ENCODE data around the gene PPP1R26. TPM values are rescaled to one million over a fixed set of nuclear protein-coding genes. Genes with fewer than 3 reads are reported as not detected.

The PPP1R26 gene
- total and polyA plus RNA-seq, 2 experiments from 2014 or later: 10.7 to 49.8 TPM

DNA sequence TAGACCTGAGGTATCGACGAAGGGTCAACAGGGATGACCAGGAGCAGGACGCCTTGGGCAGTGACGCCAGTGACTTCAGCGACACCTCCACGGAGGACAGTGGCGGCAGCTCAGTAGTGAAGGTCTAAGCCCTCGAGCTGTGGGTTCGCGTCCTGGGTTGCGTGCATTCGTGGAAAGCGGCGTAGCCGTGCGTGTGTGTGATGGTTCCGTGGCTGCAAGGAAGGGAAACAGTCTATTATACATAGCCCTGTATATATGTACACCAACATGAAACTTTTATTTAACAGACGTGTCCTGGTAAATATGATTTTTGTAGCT lies 8.4 kb downstream of the PPP1R26 start:
- Histone ChIP-seq H3F3A (replicated peaks; ENCODE audit: low read depth) (no peaks in the 10 kb centered on the region), H3K27ac (ENCODE audit: low read depth) (no peak overlapping the region), H2AFZ (no peak overlapping the region), H4K20me1 (replicated peaks; ENCODE audit: insufficient read depth) (0 out of 2 replicates have a peak, but pooled peaks cover 4% of the 10 kb centered on the region), H3K9me2 (ENCODE audit: insufficient read depth) (no peaks in the 10 kb centered on the region), H3K4me3 (no peak overlapping the region), H3K4me1 (ENCODE audit: insufficient read depth) (no peaks in the 10 kb centered on the region), H3K36me3 (ENCODE audit: insufficient read depth) (peaks cover 7% of the 10 kb centered on the region; the same call in 1 of the 2 replicates), H3K4me2 (no peak overlapping the region), H3K79me2 (replicated peaks; ENCODE audit: insufficient read depth) (no peaks in the 10 kb centered on the region; the same call in 1 of the 2 replicates), H3K27me3 (ENCODE audit: insufficient read depth) (no peaks in the 10 kb centered on the region)
- Mint-ChIP-seq H3K27me3 (ENCODE audit: insufficient read depth, low read depth, poor library complexity) (peaks cover 6% of the 10 kb centered on the region), H3K36me3 (ENCODE audit: low read depth) (peaks cover 44% of the 10 kb centered on the region), H3K4me1 (peaks cover 2% of the 10 kb centered on the region), H3K9me3 (no peaks in the 10 kb centered on the region), H3K27ac (no peak overlapping the region), H3K4me3 (no peak overlapping the region)
- TF ChIP-seq, protein P1, sequence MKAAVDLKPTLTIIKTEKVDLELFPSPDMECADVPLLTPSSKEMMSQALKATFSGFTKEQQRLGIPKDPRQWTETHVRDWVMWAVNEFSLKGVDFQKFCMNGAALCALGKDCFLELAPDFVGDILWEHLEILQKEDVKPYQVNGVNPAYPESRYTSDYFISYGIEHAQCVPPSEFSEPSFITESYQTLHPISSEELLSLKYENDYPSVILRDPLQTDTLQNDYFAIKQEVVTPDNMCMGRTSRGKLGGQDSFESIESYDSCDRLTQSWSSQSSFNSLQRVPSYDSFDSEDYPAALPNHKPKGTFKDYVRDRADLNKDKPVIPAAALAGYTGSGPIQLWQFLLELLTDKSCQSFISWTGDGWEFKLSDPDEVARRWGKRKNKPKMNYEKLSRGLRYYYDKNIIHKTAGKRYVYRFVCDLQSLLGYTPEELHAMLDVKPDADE (IDR thresholded peaks at IDR 0.05): no peak
- TF ChIP-seq POLR2AphosphoS5 (IDR thresholded peaks at IDR 0.05; ENCODE audit: low read depth): no peak
- TF ChIP-seq, protein P2, sequence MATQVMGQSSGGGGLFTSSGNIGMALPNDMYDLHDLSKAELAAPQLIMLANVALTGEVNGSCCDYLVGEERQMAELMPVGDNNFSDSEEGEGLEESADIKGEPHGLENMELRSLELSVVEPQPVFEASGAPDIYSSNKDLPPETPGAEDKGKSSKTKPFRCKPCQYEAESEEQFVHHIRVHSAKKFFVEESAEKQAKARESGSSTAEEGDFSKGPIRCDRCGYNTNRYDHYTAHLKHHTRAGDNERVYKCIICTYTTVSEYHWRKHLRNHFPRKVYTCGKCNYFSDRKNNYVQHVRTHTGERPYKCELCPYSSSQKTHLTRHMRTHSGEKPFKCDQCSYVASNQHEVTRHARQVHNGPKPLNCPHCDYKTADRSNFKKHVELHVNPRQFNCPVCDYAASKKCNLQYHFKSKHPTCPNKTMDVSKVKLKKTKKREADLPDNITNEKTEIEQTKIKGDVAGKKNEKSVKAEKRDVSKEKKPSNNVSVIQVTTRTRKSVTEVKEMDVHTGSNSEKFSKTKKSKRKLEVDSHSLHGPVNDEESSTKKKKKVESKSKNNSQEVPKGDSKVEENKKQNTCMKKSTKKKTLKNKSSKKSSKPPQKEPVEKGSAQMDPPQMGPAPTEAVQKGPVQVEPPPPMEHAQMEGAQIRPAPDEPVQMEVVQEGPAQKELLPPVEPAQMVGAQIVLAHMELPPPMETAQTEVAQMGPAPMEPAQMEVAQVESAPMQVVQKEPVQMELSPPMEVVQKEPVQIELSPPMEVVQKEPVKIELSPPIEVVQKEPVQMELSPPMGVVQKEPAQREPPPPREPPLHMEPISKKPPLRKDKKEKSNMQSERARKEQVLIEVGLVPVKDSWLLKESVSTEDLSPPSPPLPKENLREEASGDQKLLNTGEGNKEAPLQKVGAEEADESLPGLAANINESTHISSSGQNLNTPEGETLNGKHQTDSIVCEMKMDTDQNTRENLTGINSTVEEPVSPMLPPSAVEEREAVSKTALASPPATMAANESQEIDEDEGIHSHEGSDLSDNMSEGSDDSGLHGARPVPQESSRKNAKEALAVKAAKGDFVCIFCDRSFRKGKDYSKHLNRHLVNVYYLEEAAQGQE (IDR thresholded peaks at IDR 0.05; ENCODE audit: unreplicated experiment): no peak
- TF ChIP-seq EZH2phosphoT487 (IDR thresholded peaks at IDR 0.05; ENCODE audit: unreplicated experiment): no peak
- TF ChIP-seq CREB1 (CRISPR knock-in tag; IDR thresholded peaks at IDR 0.05; ENCODE audit: low read depth): no peak
- TF ChIP-seq EZH2 (IDR thresholded peaks at IDR 0.05; ENCODE audit: low read depth, unreplicated experiment): no peak
- no peak for TF ChIP-seq NANOG (IDR thresholded peaks at IDR 0.05; ENCODE audit: borderline replicate concordance)
- DNase-seq (ENCODE audit: low spot score): no peak
- no peak for ATAC-seq

DNA sequence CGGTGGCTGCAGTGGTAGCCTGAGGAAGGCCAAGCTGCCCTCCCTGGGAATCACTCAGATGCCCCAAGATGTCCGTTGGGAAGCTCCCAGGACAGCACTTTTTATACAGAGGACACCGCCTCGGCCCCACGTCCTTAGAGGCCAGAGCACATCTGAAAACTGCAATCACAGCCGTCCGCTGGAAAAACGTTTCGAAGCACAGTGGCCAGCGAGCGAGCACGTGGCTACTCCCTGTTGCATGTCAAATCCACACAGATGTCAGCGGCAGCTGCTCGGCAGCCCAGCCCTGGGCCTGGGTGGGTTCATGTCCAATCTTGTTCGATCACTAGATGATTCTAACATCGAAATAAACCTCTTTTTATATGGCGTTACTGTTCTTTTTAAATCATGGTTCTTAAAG lies 8.9 kb downstream of the PPP1R26 start:
- Histone ChIP-seq H2AFZ (no peak overlapping the region), H3K79me2 (replicated peaks; ENCODE audit: insufficient read depth) (no peaks in the 10 kb centered on the region), H3K9me2 (ENCODE audit: insufficient read depth) (no peaks in the 10 kb centered on the region), H3K36me3 (ENCODE audit: insufficient read depth) (peaks cover 7% of the 10 kb centered on the region; the same call in 1 of the 2 replicates), H3K4me1 (ENCODE audit: insufficient read depth) (no peaks in the 10 kb centered on the region), H4K20me1 (replicated peaks; ENCODE audit: insufficient read depth) (peaks cover 4% of the 10 kb centered on the region; the same call in 1 of the 2 replicates), H3K27ac (ENCODE audit: low read depth) (no peak overlapping the region), H3K4me2 (no peak overlapping the region), H3K4me3 (no peak overlapping the region), H3K27me3 (ENCODE audit: insufficient read depth) (no peaks in the 10 kb centered on the region), H3F3A (replicated peaks; ENCODE audit: low read depth) (no peaks in the 10 kb centered on the region)
- Mint-ChIP-seq H3K4me3 (no peak overlapping the region), H3K4me1 (peaks cover 2% of the 10 kb centered on the region), H3K9me3 (no peaks in the 10 kb centered on the region), H3K27ac (no peak overlapping the region), H3K36me3 (ENCODE audit: low read depth) (peaks cover 39% of the 10 kb centered on the region), H3K27me3 (ENCODE audit: insufficient read depth, low read depth, poor library complexity) (peaks cover 6% of the 10 kb centered on the region)
- ATAC-seq: no peak
- DNase-seq (ENCODE audit: low spot score): no peak
- TF ChIP-seq POLR2AphosphoS5 (IDR thresholded peaks at IDR 0.05; ENCODE audit: low read depth) (no peak), EZH2 (IDR thresholded peaks at IDR 0.05; ENCODE audit: low read depth, unreplicated experiment) (no peak)
- TF ChIP-seq, protein P2 (IDR thresholded peaks at IDR 0.05; ENCODE audit: unreplicated experiment): no peak

Data from GM23338 (cell line).